Measurements from ENCODE around the gene PPFIBP2. TPM values are rescaled to one million over a fixed set of nuclear protein-coding genes. Genes with fewer than 3 reads are reported as not detected.
A peak's percentile ranks its signal among the peaks of the same experiment; 100 is the strongest.

PPFIBP2 gene
- total and polyA plus RNA-seq, 2 of the 13 experiments (the other 11 are each of a cell fraction or from before 2014, with no cell fraction given), result 15.0 to 52.5 TPM

DNA sequence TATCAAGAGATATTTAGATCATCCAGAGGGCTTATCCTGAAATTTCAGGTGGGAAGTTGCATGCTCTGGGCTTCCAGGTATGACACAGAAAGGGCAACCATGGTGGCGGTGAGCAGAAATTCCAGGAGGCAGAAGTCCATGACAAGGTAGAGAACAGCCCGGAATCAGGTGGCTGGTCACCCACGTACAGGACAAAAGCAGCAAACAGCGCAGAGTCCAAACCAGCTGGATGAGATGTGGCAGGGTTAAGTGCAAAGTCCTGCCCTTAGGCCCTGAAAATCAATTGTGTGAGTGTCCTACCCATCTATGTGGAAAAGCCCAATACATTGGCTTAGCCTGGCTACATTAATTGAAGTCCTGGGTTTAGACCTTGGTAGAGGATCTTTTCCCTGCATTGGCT is 11.6 kb downstream of the PPFIBP2 start (continued):
- TF ChIP-seq, protein P1, sequence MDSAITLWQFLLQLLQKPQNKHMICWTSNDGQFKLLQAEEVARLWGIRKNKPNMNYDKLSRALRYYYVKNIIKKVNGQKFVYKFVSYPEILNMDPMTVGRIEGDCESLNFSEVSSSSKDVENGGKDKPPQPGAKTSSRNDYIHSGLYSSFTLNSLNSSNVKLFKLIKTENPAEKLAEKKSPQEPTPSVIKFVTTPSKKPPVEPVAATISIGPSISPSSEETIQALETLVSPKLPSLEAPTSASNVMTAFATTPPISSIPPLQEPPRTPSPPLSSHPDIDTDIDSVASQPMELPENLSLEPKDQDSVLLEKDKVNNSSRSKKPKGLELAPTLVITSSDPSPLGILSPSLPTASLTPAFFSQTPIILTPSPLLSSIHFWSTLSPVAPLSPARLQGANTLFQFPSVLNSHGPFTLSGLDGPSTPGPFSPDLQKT (CRISPR knock-in tag; IDR thresholded peaks at IDR 0.05; ENCODE audit: borderline replicate concordance), result no peak
- TF ChIP-seq ZNF337 (CRISPR knock-in tag; IDR thresholded peaks at IDR 0.05; ENCODE audit: borderline replicate concordance, low read depth) (no peak), SIX4 (CRISPR knock-in tag; IDR thresholded peaks at IDR 0.05) (no peak), HDAC2 (CRISPR knock-in tag; IDR thresholded peaks at IDR 0.05) (peak; percentile 86), ZNF800 (CRISPR knock-in tag; IDR thresholded peaks at IDR 0.05) (no peak), SKI (IDR thresholded peaks at IDR 0.05; ENCODE audit: partially characterized antibody) (no peak), CERS6 (CRISPR knock-in tag; IDR thresholded peaks at IDR 0.05) (no peak), RARG (CRISPR knock-in tag; IDR thresholded peaks at IDR 0.05; ENCODE audit: low read depth) (no peak), AGO1 (IDR thresholded peaks at IDR 0.05; ENCODE audit: low read depth, low read length, poor library complexity, severe bottlenecking) (no peak), ZNF747 (CRISPR knock-in tag; IDR thresholded peaks at IDR 0.05; ENCODE audit: borderline replicate concordance) (no peak), ZFP36 (IDR thresholded peaks at IDR 0.05; ENCODE audit: borderline replicate concordance, low read depth, low read length, partially characterized antibody) (no peak), ZNF276 (CRISPR knock-in tag; IDR thresholded peaks at IDR 0.05; ENCODE audit: low read depth) (no peak), HNRNPLL (IDR thresholded peaks at IDR 0.05; ENCODE audit: low read depth, low read length, poor library complexity, severe bottlenecking) (no peak), STAT6 (CRISPR knock-in tag; IDR thresholded peaks at IDR 0.05; ENCODE audit: borderline replicate concordance) (no peak), SOX6 (IDR thresholded peaks at IDR 0.05) (no peak), SOX6 (CRISPR knock-in tag; IDR thresholded peaks at IDR 0.05) (peak; percentile 94)
- TF ChIP-seq, protein P2, sequence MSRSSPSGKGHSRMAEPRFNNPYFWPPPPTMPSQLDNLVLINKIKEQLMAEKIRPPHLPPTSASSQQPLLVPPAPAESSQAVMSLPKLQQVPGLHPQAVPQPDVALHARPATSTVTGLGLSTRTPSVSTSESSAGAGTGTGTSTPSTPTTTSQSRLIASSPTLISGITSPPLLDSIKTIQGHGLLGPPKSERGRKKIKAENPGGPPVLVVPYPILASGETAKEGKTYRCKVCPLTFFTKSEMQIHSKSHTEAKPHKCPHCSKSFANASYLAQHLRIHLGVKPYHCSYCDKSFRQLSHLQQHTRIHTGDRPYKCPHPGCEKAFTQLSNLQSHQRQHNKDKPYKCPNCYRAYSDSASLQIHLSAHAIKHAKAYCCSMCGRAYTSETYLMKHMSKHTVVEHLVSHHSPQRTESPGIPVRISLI (CRISPR knock-in tag; IDR thresholded peaks at IDR 0.05; ENCODE audit: borderline replicate concordance), result no peak
- TF ChIP-seq, protein P3, sequence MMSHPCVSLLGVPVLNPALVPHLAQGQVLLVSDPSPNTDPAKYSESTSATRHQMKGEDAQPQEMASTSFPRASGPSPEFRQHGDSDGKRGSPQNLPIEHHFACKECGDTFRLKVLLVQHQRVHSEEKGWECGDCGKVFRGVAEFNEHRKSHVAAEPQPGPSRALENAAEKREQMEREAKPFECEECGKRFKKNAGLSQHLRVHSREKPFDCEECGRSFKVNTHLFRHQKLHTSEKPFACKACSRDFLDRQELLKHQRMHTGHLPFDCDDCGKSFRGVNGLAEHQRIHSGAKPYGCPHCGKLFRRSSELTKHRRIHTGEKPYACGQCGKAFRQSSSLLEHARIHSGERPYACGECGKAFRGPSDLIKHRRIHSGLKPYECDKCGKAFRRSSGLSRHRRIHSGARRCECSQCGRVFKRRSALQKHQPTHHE (CRISPR knock-in tag; IDR thresholded peaks at IDR 0.05; ENCODE audit: borderline replicate concordance), result no peak
